Epithelial cell of proximal tubule (primary cell): ENCODE measurements around the gene RHOBTB3. TPM values are rescaled to one million over a fixed set of nuclear protein-coding genes. Genes with fewer than 3 reads are reported as not detected.

Experiments
- DNase-seq: peaks from one replicate; pipeline ENCODE4 v3.0.0-alpha.2; 2011; ENCODE audit warnings: low read depth
- H3K4me3 ChIP-seq: 2 replicates; pipeline ENCODE4 v1.5.1; 2011; ENCODE audit warnings: low read depth, mild to moderate bottlenecking, low read length
- CTCF ChIP-seq: conservative IDR thresholded peaks from 2 replicates; pipeline ENCODE4 v1.5.1; 2012; ENCODE audit warnings: low read depth, mild to moderate bottlenecking, low read length
- total RNA-seq: library from RNA; depleted of rRNA; stranded (reverse); fragments of >200 nt; gene quantifications from 2 replicates; pipeline ENCODE4 v1.2.3, GENCODE V29; 2015

The RHOBTB3 gene
- total RNA-seq, 1 donor from 2014 or later = 39.9 TPM

DNA sequence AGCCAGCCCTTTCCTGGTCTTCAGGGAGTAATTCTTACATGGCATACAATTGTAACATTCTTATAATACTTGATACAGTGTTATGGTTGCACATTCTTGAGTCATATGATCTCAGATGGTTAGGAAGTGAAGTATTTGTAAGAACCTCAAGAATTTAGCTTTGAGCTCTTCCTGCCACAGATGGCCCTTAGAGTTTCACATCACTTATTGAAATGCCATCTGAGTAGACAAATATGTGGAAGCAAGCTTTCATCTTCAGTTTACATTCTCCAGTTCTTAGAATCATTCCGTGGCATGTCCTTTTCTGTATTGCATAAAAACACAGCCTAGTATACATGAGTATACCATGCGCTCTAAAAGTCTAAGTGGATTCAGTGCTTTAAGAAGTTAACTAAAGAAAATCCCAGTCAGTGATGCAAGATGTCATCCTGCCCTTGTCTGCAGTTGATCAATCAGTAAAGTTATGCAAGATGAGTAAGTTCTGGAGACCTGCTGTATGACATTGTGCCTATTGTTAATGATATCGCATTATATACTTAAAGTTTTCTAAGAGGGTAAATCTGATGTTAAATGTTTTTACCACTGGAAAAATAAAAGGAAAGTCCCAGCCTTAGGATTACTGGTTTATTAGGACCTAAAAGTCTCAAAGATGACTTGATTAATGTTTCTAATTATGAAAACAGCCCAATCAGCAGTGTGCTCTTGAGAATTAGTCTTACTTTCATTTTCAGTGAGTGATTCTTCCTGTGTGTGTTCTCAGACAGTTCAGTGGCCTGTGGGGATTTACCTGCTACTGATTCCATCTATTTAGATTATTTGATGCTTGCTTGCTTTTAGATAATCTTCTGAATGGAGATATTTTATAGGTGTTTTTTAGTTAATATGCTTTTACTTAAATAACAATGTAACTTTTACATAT lies 29.4 kb downstream of the RHOBTB3 start:
- peak; percentile 81 for DNase-seq
- no peak overlapping the region for H3K4me3 ChIP-seq
- no peak for TF ChIP-seq CTCF

- H3K4me3 ChIP-seq = no peak overlapping the region
- no peak for TF ChIP-seq CTCF
- no peak for DNase-seq
Observed at GRCh38 chr5:95761771-95762651, 30.9 kb downstream of the RHOBTB3 start.

GRCh38 chr5:95762652-95763041 lies 31.5 kb downstream of the RHOBTB3 start:
- TF ChIP-seq CTCF = no peak
- no peak for DNase-seq
- H3K4me3 ChIP-seq = no peak overlapping the region

GRCh38 chr5:95763941-95764340 lies 32.8 kb downstream of the RHOBTB3 start:
- H3K4me3 ChIP-seq = no peak overlapping the region

DNA sequence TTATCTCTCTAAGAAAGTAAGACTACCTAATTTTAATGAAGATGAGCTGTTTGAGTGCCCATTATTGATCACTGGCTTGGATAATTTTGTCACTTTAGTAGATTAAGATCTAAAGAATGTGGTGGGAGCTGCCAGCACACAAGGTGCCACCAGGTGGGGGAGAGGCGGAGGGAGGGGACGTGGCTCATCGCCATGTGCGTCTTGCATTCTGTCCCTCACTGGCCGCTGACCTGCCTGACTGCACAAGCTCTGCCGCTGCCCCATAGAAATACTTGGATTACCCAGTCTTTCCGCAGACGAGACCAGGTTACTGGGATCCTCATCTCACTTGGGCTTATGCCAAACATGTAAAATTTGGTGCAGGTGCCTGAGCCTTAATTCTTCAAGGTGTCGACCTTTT lies 37.6 kb downstream of the RHOBTB3 start:
- H3K4me3 ChIP-seq = no peak overlapping the region
- DNase-seq = no peak
- no peak for TF ChIP-seq CTCF

More at GRCh38 chr5:95763941-95764340, 32.8 kb downstream of the RHOBTB3 start:
- no peak for DNase-seq
- TF ChIP-seq CTCF = no peak

DNA sequence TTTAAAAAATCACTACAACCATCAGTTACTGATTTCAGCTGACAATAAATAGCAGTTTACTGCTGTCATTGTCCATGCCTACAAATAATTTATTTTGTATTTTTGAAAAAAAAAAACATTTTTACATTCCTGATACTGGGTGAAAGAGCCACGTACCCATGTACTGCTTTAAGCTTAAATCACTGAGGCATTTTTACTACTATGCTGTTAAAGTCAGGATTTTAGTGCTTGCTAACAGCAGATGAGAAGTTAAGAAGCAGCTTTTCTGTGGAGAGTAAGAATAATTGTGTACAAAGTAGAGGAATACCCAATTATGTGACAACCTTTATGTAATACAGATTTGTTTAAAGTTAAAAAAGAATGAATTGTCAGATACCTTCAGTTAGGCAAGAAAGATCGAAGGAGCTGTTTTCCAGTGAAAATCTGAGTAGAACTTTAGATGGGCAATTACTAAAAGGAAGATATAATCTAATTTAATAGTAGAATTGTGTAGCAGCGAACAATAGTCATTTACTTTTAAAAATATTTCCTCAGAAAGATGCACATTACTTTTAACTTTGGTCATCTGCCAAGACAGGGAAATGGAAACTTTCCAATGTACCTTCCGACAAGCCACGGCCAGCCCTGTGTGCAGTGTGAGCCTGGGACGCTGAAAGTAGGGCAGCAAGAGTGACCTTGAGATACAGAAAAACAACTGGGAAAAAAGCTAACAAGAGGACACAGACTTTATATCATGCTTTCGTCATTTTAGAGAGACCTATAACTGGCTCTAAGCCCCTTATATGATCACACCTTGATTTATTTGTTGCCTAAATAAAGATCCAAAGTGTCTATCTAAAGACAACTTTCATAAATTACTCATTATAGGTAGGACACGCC lies 39.9 kb downstream of the RHOBTB3 start:
- TF ChIP-seq CTCF = no peak
- DNase-seq = no peak
- H3K4me3 ChIP-seq = no peak overlapping the region
